Immature natural killer cell (primary cell): Measurements from ENCODE around the gene LCLAT1. TPM values are rescaled to one million over a fixed set of nuclear protein-coding genes. Genes with fewer than 3 reads are reported as not detected.
A peak's percentile ranks its signal among the peaks of the same experiment; 100 is the strongest.
"Not testable (repeated sequence)": the region's sequence is repeated elsewhere in the genome, so short reads cannot be mapped to it uniquely, and the experiment has no call there.

Experiments used
- DNase-seq, 3 donors: peaks; one replicate each; pipeline ENCODE4 v3.0.0; 2022; ENCODE audit warnings: mixed read lengths in 1 of 3
- H3K27ac Mint-ChIP-seq, 6 donors: one replicate each; pipeline ENCODE4 v1.8.0; 2020; ENCODE audit warnings: mixed read lengths in 6 of 6, mild to moderate bottlenecking in 5 of 6, inconsistent platforms in 4 of 6, moderate library complexity in 3 of 6
- H3K27me3 Mint-ChIP-seq, 3 donors: one replicate each; pipeline ENCODE4 v1.8.0; 2020 to 2021; ENCODE audit warnings: low read depth in 3 of 3, mild to moderate bottlenecking in 3 of 3, mixed read lengths in 3 of 3, moderate library complexity in 3 of 3, inconsistent platforms in 1 of 3
- H3K36me3 Mint-ChIP-seq, 3 donors: one replicate each; pipeline ENCODE4 v1.8.0; 2020; ENCODE audit warnings: mixed read lengths in 3 of 3, inconsistent platforms in 2 of 3, mild to moderate bottlenecking in 2 of 3
- H3K4me1 Mint-ChIP-seq, 2 donors: one replicate each; pipeline ENCODE4 v1.8.0; 2020; ENCODE audit warnings: inconsistent platforms in 2 of 2, mild to moderate bottlenecking in 2 of 2, mixed read lengths in 2 of 2, moderate library complexity in 1 of 2
- H3K4me3 Mint-ChIP-seq, 5 donors: one replicate each; pipeline ENCODE4 v1.8.0; 2020; ENCODE audit warnings: mild to moderate bottlenecking in 5 of 5, mixed read lengths in 5 of 5, inconsistent platforms in 3 of 5, moderate library complexity in 3 of 5
- H3K9me3 Mint-ChIP-seq, 6 donors: one replicate each; pipeline ENCODE4 v1.8.0; 2020; ENCODE audit warnings: mild to moderate bottlenecking in 6 of 6, mixed read lengths in 6 of 6, inconsistent platforms in 4 of 6, moderate library complexity in 3 of 6
- polyA plus RNA-seq, 3 donors: library from polyadenylated mRNA; unstranded; fragments of 300-500 nt; fragmentation: Illumina TruSeq; gene quantifications; one replicate each; pipeline ENCODE4 v1.2.3, GENCODE V29; 2021

Gene LCLAT1
- polyA plus RNA-seq, 3 donors from 2014 or later: 4.7 to 13.5 (median 5.4) TPM

DNA sequence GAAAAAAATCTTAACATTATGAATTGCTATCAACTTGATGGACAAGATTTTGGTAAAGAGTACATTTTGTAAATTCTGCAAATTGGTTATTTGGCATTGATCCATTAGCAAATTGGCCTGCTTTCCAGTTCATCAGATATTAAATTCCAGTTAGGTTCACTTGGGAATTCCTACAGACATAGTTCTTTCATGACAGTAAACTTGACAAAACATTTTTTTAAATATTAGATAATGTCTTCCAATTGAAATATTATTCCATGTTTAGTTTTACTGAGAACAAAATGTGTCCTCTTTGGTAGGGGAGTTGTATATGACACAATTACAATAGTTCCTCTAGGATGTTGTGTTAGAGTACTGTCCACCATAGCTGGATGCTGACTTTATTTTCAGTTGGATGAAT is 141.9 kb downstream of the LCLAT1 start:
- Mint-ChIP-seq H3K36me3 (peaks cover 16 to 23% (median 19%) of the 10 kb centered on the region in 3 donors), H3K9me3 (no peaks in the 10 kb centered on the region), H3K4me1 (no peaks in the 10 kb centered on the region), H3K27me3 (no peaks in the 10 kb centered on the region), H3K4me3 (no peak overlapping the region), H3K27ac (no peak overlapping the region)
- no peak for DNase-seq

DNA sequence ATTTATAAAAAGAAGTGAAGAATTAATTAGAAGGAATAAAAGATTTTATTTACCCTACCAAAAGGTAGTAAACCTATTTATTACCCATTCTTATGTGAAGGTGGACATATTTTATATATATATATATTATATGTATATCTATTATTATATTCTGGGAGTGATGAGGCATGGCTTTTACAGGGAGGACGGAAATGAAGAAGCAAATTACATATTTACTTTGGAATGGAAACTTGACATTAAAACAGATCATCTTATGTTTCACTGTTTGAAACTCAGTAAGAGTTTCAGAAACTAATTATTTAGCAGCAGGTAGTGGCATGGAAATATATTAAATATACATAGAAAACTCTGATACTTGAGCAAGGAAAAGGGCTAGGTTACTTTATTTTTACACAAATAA is 143.4 kb downstream of the LCLAT1 start:
- H3K36me3 Mint-ChIP-seq: peaks cover 7 to 18% (median 15%) of the 10 kb centered on the region in 3 donors
- no peak for DNase-seq
- H3K27me3 Mint-ChIP-seq: no peaks in the 10 kb centered on the region

DNA sequence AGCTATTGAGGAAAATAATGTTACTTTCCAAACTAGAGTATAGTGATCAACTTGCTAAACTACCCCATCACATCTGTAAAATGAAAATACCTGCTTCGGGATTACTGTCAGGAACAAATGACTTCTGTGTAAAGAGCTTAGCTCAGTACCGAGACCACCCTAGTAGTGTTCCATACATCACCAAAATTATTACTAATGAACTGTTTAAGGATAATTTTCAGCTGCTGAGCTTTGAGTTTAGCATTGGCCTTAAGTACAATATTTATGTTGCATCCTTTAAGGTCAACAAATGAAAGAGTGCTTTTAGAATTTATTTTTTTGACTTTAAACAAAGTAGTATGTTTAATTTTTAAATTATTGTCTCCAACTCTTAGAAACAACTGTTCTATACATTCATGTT is 144.1 kb downstream of the LCLAT1 start:
- H3K27me3 Mint-ChIP-seq: no peaks in the 10 kb centered on the region
- DNase-seq: no peak
- H3K36me3 Mint-ChIP-seq: peaks cover 8 to 15% (median 13%) of the 10 kb centered on the region in 3 donors
- H3K9me3 Mint-ChIP-seq: no peaks in the 10 kb centered on the region
- H3K4me1 Mint-ChIP-seq: no peaks in the 10 kb centered on the region
- no peak overlapping the region for H3K27ac Mint-ChIP-seq
- H3K4me3 Mint-ChIP-seq: no peak overlapping the region

More for the DNA sequence above, 143.4 kb downstream of the LCLAT1 start:
- H3K9me3 Mint-ChIP-seq: no peaks in the 10 kb centered on the region
- H3K27ac Mint-ChIP-seq: no peak overlapping the region
- H3K4me1 Mint-ChIP-seq: no peaks in the 10 kb centered on the region
- no peak overlapping the region for H3K4me3 Mint-ChIP-seq

DNA sequence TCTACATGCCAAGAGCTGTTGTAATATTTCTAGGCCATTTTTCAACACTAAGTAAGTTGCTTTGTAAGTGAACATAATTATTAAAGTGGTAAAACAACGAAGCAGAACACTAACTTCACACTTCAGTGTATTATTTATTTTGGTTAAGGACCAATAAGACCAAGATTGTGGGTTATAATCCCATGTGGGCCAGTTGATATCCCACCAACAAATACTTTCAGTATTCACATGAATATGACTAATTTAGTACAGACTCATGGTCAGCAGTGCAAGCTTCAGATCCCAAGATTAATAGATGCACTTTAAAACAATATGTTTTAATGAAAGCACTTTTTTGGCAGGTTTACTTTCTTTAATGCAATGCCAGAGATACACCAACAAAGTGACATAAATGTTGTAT is 154.3 kb downstream of the LCLAT1 start:
- Mint-ChIP-seq H3K4me3 (no peak overlapping the region), H3K4me1 (no peaks in the 10 kb centered on the region), H3K9me3 (peaks cover 0 to 9% (median 0%) of the 10 kb centered on the region in 6 donors), H3K36me3 (peaks cover 9 to 30% (median 18%) of the 10 kb centered on the region in 3 donors), H3K27ac (no peak overlapping the region), H3K27me3 (peaks cover 0 to 2% (median 0%) of the 10 kb centered on the region in 3 donors)
- no peak for DNase-seq

DNA sequence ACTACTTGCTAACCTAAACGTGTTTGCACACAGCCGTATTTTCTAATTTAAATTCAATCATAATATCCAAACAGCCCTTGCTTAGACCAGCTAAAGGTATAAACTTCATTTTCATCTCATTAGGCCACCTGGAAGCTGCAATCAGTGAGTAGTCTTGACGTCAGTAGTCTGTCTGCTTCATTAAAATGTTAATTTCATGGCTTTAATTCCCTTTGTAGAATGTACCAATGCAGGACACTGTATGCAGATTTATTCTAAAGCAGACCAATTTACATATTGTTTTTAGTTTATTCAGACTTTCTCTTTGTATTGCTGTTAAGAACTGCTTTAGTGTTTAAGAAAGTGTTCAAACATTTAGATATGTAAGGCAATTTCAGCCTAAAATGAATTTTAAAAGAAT is 158.2 kb downstream of the LCLAT1 start:
- Mint-ChIP-seq H3K27ac (no peak overlapping the region), H3K4me3 (no peak overlapping the region), H3K27me3 (no peaks in the 10 kb centered on the region), H3K36me3 (peaks cover 1 to 12% (median 12%) of the 10 kb centered on the region in 3 donors), H3K9me3 (peaks cover 0 to 1% (median 0%) of the 10 kb centered on the region in 6 donors), H3K4me1 (no peaks in the 10 kb centered on the region)
- no peak for DNase-seq

DNA sequence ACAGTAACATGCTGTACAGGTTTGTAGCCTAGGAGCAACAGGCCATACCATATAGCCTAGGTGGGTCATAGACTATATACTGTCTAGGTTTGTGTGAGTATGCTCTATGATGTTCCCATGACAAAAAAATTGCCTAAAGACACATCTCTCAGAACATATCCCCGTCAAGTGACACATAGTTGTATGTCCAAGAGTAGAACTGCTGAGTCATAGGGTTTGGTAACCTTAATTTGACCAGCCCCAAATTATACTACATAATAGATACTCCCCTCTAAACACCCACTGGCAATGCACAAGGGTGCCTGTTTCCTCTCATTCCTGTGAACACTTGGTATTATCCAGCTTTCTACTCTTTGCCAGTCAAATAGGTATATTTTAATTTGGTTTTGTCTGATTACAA is 161.6 kb downstream of the LCLAT1 start:
- Mint-ChIP-seq H3K27ac (no peak overlapping the region), H3K4me1 (peaks cover 3 to 7% of the 10 kb centered on the region in 2 donors), H3K9me3 (no peaks in the 10 kb centered on the region), H3K27me3 (peaks cover 0 to 3% (median 0%) of the 10 kb centered on the region in 3 donors), H3K4me3 (no peak overlapping the region), H3K36me3 (peaks cover 0 to 3% (median 3%) of the 10 kb centered on the region in 3 donors)
- no peak for DNase-seq

DNA sequence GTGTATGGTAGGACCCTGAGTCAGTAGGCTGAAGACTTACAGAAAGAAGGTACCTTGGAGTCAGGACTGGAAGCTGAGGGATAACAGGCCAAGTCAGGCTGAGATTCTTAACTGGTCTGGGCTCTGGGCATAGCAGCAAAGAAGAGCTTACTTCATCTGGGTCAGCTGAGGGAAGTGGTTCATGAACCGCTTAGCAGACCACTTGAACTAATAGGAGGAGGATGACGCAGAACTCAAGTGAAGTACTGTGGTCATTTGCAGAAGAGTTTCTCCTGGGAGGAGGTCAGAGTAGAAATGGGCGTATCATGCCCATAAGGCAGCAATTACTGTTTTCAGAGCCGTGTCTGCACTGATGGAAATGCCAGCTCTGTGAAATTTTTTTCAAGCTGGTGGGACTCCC is 164.5 kb downstream of the LCLAT1 start:
- peaks cover 0 to 3% (median 0%) of the 10 kb centered on the region in 3 donors for H3K27me3 Mint-ChIP-seq
- DNase-seq: no peak
- H3K9me3 Mint-ChIP-seq: no peaks in the 10 kb centered on the region
- peaks cover 3 to 6% (median 3%) of the 10 kb centered on the region in 3 donors for H3K36me3 Mint-ChIP-seq
- no peak overlapping the region for H3K27ac Mint-ChIP-seq
- H3K4me1 Mint-ChIP-seq: peaks cover 3 to 7% of the 10 kb centered on the region in 2 donors
- H3K4me3 Mint-ChIP-seq: no peak overlapping the region

DNA sequence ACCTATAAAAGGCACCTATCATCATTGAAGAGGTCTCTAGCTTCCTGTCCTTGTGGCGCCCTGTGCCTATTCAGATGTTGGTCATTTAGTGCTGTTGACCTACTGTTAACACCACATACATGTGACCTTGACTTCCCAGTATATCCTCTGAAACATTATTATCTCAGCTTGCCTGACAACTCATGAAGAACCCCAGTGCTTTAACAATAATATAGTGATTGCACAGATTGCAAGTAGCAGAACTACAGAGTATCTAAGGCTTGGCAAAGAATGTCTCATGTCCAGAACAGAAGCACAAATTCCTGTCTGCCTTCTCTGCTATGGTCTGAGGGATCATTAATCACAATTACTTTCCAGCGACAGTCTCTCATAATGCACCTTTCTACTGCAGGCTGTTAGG is 165.3 kb downstream of the LCLAT1 start:
- Mint-ChIP-seq H3K9me3 (no peaks in the 10 kb centered on the region), H3K27me3 (peaks cover 0 to 3% (median 0%) of the 10 kb centered on the region in 3 donors), H3K36me3 (peaks cover 3 to 6% (median 3%) of the 10 kb centered on the region in 3 donors), H3K4me1 (peaks cover 3 to 7% of the 10 kb centered on the region in 2 donors), H3K4me3 (no peak overlapping the region), H3K27ac (no peak overlapping the region)
- no peak for DNase-seq

DNA sequence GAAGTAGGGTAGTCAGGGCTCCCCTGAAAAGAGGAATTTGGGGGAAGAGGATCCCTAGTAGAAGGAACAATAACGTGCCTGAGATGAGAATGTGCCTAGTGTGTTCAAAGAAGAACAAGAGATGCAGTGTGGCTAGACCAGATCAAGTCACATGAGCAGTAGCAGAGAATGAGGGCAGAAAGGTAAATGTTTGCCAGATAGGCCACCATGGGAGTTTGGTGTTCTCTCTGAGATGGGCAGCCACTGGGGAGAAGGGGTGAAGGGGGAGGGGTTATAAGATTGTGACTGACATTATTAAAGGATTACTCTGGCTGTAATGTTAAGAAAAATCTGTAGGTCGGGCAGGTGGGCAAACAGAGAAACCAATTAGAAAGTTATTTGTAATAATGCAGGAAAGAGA is 166.0 kb downstream of the LCLAT1 start:
- Mint-ChIP-seq H3K36me3 (peaks cover 0 to 6% (median 3%) of the 10 kb centered on the region in 3 donors), H3K27ac (peak overlapping the region in 1 of 6 donors; percentile 18), H3K27me3 (peaks cover 0 to 3% (median 0%) of the 10 kb centered on the region in 3 donors), H3K4me3 (no peak overlapping the region), H3K4me1 (peaks cover 3 to 7% of the 10 kb centered on the region in 2 donors), H3K9me3 (no peaks in the 10 kb centered on the region)
- DNase-seq: no peak

DNA sequence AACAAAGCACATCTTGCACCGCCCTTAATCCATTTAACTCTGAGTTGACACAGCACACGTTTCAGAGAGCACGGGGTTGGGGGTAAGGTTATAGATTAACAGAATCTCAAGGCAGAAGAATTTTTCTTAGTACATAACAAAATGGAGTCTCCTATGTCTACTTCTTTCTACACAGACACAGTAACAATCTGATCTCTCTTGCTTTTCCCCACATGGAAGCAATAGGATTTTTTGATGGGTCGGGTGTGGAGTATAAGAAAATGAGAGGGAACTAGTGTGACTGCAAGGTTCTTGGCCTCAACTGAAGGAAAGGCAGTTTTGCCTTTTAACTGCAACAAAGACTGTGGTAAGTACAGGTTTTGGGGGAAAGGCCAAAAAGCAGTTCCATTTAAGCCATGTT is 167.2 kb downstream of the LCLAT1 start:
- not testable (repeated sequence) for DNase-seq, H3K4me1 Mint-ChIP-seq, H3K4me3 Mint-ChIP-seq, H3K9me3 Mint-ChIP-seq, H3K27ac Mint-ChIP-seq, H3K36me3 Mint-ChIP-seq, H3K27me3 Mint-ChIP-seq

DNA sequence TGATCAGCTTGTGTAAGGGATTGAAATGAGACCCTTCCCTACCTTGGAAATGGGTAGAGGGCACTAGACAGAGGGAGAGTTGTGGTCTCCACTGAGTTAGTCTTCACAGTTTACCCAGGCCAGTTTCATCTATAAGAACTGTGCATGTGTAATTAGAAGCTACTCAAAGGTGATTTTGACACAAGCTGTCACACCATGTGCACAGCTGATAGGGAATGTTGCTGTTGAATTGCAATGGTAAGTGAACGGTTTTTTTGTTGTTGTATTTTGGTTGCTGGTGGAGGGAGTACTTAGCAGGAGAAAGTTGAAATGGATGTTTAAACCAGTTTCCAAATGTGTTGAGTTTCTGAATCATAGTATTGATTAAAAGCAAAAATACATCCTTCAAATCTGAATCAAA is 168.9 kb downstream of the LCLAT1 start:
- Mint-ChIP-seq H3K27ac (no peak overlapping the region), H3K4me3 (no peak overlapping the region), H3K36me3 (peaks cover 2 to 6% (median 3%) of the 10 kb centered on the region in 3 donors), H3K9me3 (no peaks in the 10 kb centered on the region), H3K27me3 (peaks cover 0 to 3% (median 0%) of the 10 kb centered on the region in 3 donors), H3K4me1 (peaks cover 3 to 7% of the 10 kb centered on the region in 2 donors)
- no peak for DNase-seq

DNA sequence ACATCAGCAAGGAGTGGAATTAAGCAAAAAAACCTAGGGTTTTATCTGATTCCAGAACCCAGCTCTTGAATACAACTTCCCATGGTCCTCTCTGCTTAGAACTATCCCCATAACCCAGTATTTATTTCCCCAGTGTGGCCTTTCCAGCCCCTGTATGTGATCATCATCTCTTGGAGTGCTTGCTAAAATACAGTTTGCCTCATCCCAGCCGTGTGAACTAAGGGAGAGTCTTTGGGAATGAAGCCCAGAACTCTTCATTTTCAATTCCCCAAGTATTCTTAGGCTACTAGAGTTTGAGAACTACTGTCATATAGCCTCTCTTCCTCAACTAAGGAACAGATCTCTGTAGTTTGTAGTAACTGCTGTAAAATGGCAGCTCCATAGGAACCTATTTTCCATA is 173.1 kb downstream of the LCLAT1 start:
- H3K4me3 Mint-ChIP-seq: no peak overlapping the region
- DNase-seq: no peak
- H3K4me1 Mint-ChIP-seq: no peaks in the 10 kb centered on the region
- H3K27me3 Mint-ChIP-seq: peaks cover 0 to 2% (median 0%) of the 10 kb centered on the region in 3 donors
- peaks cover 4 to 23% (median 22%) of the 10 kb centered on the region in 3 donors for H3K36me3 Mint-ChIP-seq
- H3K9me3 Mint-ChIP-seq: no peaks in the 10 kb centered on the region
- H3K27ac Mint-ChIP-seq: peak overlapping the region in 1 of 6 donors; percentile 17

DNA sequence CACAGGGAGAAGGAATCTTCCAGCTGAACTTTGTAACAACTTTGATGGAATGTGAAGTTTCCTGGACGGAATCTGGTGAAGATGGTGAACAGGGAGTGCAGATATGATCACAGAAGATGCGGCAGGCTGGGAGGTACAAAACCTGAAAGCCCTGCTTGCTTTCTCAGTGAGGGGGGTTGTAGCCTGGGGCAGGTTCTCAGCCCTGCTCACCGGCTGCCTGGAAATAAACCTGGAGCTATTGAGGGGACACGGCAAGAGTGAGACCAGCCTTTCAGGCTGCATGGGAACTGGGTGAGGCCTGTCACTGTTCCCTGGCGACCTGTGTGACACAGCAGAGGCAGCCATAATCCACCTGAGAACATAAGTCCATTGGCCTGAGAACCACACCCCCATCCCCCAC is 174.8 kb downstream of the LCLAT1 start:
- Mint-ChIP-seq H3K9me3 (no peaks in the 10 kb centered on the region), H3K27ac (no peak overlapping the region), H3K36me3 (peaks cover 4 to 22% (median 17%) of the 10 kb centered on the region in 3 donors), H3K27me3 (peaks cover 0 to 2% (median 0%) of the 10 kb centered on the region in 3 donors), H3K4me3 (no peak overlapping the region), H3K4me1 (no peaks in the 10 kb centered on the region)
- DNase-seq: no peak

DNA sequence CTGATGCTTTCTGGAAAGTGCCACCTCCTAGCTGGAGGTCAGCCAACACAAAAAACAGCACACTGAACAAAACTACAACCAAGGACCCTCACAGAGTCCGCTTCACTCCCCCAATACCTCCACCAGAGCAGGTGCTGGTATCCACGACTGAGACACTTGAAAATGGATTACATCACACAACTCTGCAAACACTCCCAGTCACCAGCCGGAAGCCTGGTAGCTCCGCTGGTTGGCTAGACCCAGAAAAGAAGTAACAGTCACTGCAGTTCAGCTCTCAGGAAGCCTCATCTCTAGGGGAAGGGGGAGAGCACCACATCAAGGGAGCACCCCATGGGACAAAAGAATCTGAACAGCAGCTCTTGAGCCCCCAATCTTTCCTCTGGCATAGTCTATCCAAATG is 175.4 kb downstream of the LCLAT1 start:
- no peak for DNase-seq
- Mint-ChIP-seq H3K27me3 (peaks cover 0 to 2% (median 0%) of the 10 kb centered on the region in 3 donors), H3K36me3 (peaks cover 4 to 22% (median 17%) of the 10 kb centered on the region in 3 donors), H3K4me3 (no peak overlapping the region), H3K27ac (no peak overlapping the region), H3K9me3 (no peaks in the 10 kb centered on the region), H3K4me1 (no peaks in the 10 kb centered on the region)

DNA sequence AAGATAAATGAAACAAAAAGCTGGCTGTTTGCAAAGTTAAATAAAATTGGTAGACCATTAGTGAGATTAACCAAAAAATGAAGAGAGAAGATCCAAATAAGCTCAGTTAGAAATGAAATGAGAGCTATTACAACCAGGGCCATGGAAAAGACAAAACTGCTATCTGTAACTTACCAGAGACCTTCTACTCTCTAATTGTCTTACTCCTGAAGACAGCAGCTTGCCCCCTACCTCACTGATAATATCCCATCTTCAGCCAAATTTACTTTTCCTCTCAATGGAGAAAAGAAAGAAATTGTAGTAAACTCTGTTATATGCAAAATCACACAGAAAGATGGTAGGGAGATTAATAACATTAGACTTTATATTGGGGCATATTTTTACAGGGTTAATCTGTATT is 178.2 kb downstream of the LCLAT1 start:
- Mint-ChIP-seq H3K9me3 (no peaks in the 10 kb centered on the region), H3K27ac (no peak overlapping the region), H3K4me1 (no peaks in the 10 kb centered on the region), H3K27me3 (peaks cover 0 to 4% (median 2%) of the 10 kb centered on the region in 3 donors), H3K4me3 (no peak overlapping the region), H3K36me3 (peaks cover 4 to 22% (median 17%) of the 10 kb centered on the region in 3 donors)
- DNase-seq: no peak
